B cell (primary cell): ENCODE results near the gene IFNA13. TPM values are rescaled to one million over a fixed set of nuclear protein-coding genes. Genes with fewer than 3 reads are reported as not detected.

Experiments used
- ATAC-seq: fragments of 200-7000 bp; cut with Tn5 transposase; one replicate; pipeline ENCODE4 v1.10.0; 2021; ENCODE audit warnings: low read depth, mild to moderate bottlenecking, moderate number of reproducible peaks, moderate library complexity
- CTCF ChIA-PET: fragments of 350-600 bp; sonication (Branson Sonifier 250); formaldehyde crosslinking; loops from one replicate; lab custom pipeline; 2021; ENCODE audit warnings: antibody characterized with exemption, inconsistent platforms; lab: Charles Lee
- POLR2A ChIA-PET: fragments of 350-600 bp; sonication (Branson Sonifier 250); formaldehyde crosslinking; loops from one replicate; lab custom pipeline; 2021; ENCODE audit warnings: antibody characterized with exemption; lab: Charles Lee
- DNase-seq: peaks from one replicate; pipeline ENCODE4 v3.0.0; 2013
- H2AFZ ChIP-seq: 2 replicates; pipeline ENCODE4 v1.6.1; 2012; ENCODE audit warnings: mild to moderate bottlenecking, low read depth, low read length; ENCODE audit not compliant: insufficient read depth, poor library complexity, severe bottlenecking
- H3K27ac ChIP-seq, 2 donors: 1 replicate in 1 of 2; 2 replicates in 1 of 2; pipeline ENCODE4 v1.5.1; 2012 to 2013; ENCODE audit warnings: low read length in 2 of 2, mild to moderate bottlenecking in 2 of 2, moderate library complexity in 1 of 2
- H3K27me3 ChIP-seq, 4 experiments: fragments of 200-600 bp in 1 of 4; sonication (generic) in 1 of 4; replicated peaks in 1 of 4; 1 replicate in 2 of 4; 2 replicates in 2 of 4; pipeline versions ENCODE4 v1.6.1 to v1.7.0; 2013 to 2016; ENCODE audit warnings: low read length in 3 of 4, mild to moderate bottlenecking in 2 of 4, mixed read lengths in 1 of 4, moderate library complexity in 1 of 4; ENCODE audit not compliant: insufficient read depth in 4 of 4, control insufficient read depth in 3 of 4; ENCODE audit errors: control extremely low read depth in 1 of 4
- H3K36me3 ChIP-seq, 2 experiments: replicated peaks in 1 of 2; 1 replicate in 1 of 2; 2 replicates in 1 of 2; pipeline versions ENCODE4 v1.6.1 to v1.7.1; 2013; ENCODE audit warnings: low read length in 1 of 2; ENCODE audit not compliant: insufficient read depth in 2 of 2, control insufficient read depth in 1 of 2; ENCODE audit errors: control extremely low read depth in 1 of 2, extremely low read depth in 1 of 2
- H3K4me1 ChIP-seq, 2 donors: fragments of 200-600 bp in 1 of 2; sonication (generic) in 1 of 2; 1 replicate in 1 of 2; 2 replicates in 1 of 2; pipeline versions ENCODE4 v1.5.1 to v1.6.1; 2013 to 2017; ENCODE audit warnings: low read length in 2 of 2; ENCODE audit not compliant: control insufficient read depth in 2 of 2, insufficient read depth in 2 of 2
- H3K4me2 ChIP-seq: replicated peaks from 2 replicates; pipeline ENCODE3; 2012; ENCODE audit warnings: mild to moderate bottlenecking, low read depth, low read length; ENCODE audit not compliant: poor library complexity, severe bottlenecking
- H3K4me3 ChIP-seq, 5 experiments: fragments of 200-600 bp in 1 of 5; sonication (generic) in 1 of 5; 1 replicate in 3 of 5; 2 replicates in 2 of 5; pipeline versions ENCODE4 v1.5.1 to v1.7.0; 2011 to 2016; ENCODE audit warnings: low read length in 4 of 5, mild to moderate bottlenecking in 4 of 5, low read depth in 2 of 5, control low read depth in 1 of 5, moderate library complexity in 1 of 5; ENCODE audit not compliant: insufficient read depth in 1 of 5; ENCODE audit errors: control extremely low read depth in 1 of 5, extremely low read depth in 1 of 5
- H3K79me2 ChIP-seq: fragments of 200-600 bp; sonication (generic); one replicate; pipeline ENCODE4 v1.6.0; 2016; ENCODE audit warnings: low read length; ENCODE audit not compliant: control insufficient read depth, insufficient read depth
- H3K9ac ChIP-seq: fragments of 200-600 bp; sonication (generic); 2 replicates; pipeline ENCODE4 v1.6.1; 2017; ENCODE audit warnings: mild to moderate bottlenecking, low read length, moderate library complexity
- H3K9me3 ChIP-seq, 3 donors: one replicate each; pipeline versions ENCODE4 v1.6.1 to v1.7.1; 2013; ENCODE audit warnings: low read length in 2 of 3; ENCODE audit not compliant: control insufficient read depth in 2 of 3, insufficient read depth in 1 of 3; ENCODE audit errors: control extremely low read depth in 1 of 3
- H4K20me1 ChIP-seq: 2 replicates; pipeline ENCODE4 v1.6.0; 2012; ENCODE audit warnings: mild to moderate bottlenecking, low read length; ENCODE audit not compliant: insufficient read depth, control insufficient read depth, poor library complexity, severe bottlenecking
- H3K27ac Mint-ChIP-seq: one replicate; pipeline ENCODE4 v1.8.0; 2021; ENCODE audit warnings: mixed read lengths
- H3K27me3 Mint-ChIP-seq: one replicate; pipeline ENCODE4 v1.8.0; 2021; ENCODE audit warnings: mixed read lengths
- H3K4me1 Mint-ChIP-seq: one replicate; pipeline ENCODE4 v1.8.0; 2021; ENCODE audit warnings: mixed read lengths
- H3K4me3 Mint-ChIP-seq: one replicate; pipeline ENCODE4 v1.8.0; 2021; ENCODE audit warnings: mixed read lengths
- H3K9me3 Mint-ChIP-seq: one replicate; pipeline ENCODE4 v1.8.0; 2022; ENCODE audit warnings: mixed read lengths; ENCODE audit not compliant: insufficient read depth
- CTCF ChIP-seq: fragments of 200-600 bp; IDR thresholded peaks from one replicate; pipeline ENCODE4 v1.8.0; 2022; ENCODE audit warnings: antibody characterized with exemption, mild to moderate bottlenecking
- EZH2 ChIP-seq: IDR thresholded peaks from 2 replicates; pipeline ENCODE4 v1.6.1; 2012; ENCODE audit warnings: borderline replicate concordance, low read depth, mild to moderate bottlenecking, moderate library complexity, low read length; ENCODE audit not compliant: insufficient read depth, poor library complexity, severe bottlenecking
- WGBS: methylation state at CpG from one replicate; pipeline ENCODE4 v1.1.5; 2013; ENCODE audit warnings: missing lambda C conversion rate; ENCODE audit not compliant: insufficient coverage; 5-methylcytosine and 5-hydroxymethylcytosine counted together
- intact Hi-C: fragments of 100-400 bp; cut with micrococcal nuclease; formaldehyde crosslinking; loops from one replicate; pipeline ENCODE4 v1.10.0; 2022
- polyA plus RNA-seq: library from polyadenylated mRNA; depleted of rRNA; stranded (reverse); fragments of >200 nt; gene quantifications from 2 replicates; pipeline ENCODE4 v1.2.3, GENCODE V29; 2012
- total RNA-seq, 2 donors: library from RNA; stranded (reverse); fragments of 120-200 nt in 1 of 2; gene quantifications; 1 replicate in 1 of 2; 2 replicates in 1 of 2; pipeline versions ENCODE4 v1.2.3 to v1.2.4, GENCODE V29; 2013 to 2022

IFNA13 gene
- total and polyA plus RNA-seq, 2 donors (not counting 1 experiment from before 2014, with no cell fraction given): not detected

- no peak overlapping the region for H3K4me3 Mint-ChIP-seq
- H3K9me3 ChIP-seq: no peaks in the 10 kb centered on the region
- peaks cover 26% of the 10 kb centered on the region for H3K27me3 Mint-ChIP-seq
- H3K9me3 Mint-ChIP-seq: no peaks in the 10 kb centered on the region
- POLR2A ChIA-PET: no interaction called here
- H3K36me3 ChIP-seq: no peaks in the 10 kb centered on the region
- no peak overlapping the region for H3K4me2 ChIP-seq
- H3K27me3 ChIP-seq: peaks cover 0 to 8% (median 2%) of the 10 kb centered on the region in 4 experiments
- H2AFZ ChIP-seq: no peak overlapping the region
- ATAC-seq (no peak), DNase-seq (no peak)
- H3K9ac ChIP-seq: no peak overlapping the region
- H3K27ac ChIP-seq: no peak overlapping the region
- CTCF ChIA-PET: interaction anchor here (1.0 kb wide), 1 partner anchor 32 kb away, joined by 3 read pairs; no protein-coding TSS in a partner anchor
- no peaks in the 10 kb centered on the region for H4K20me1 ChIP-seq
- 100% methylated on average over 1 of the region's 8 CpGs for WGBS
- peaks cover 12% of the 10 kb centered on the region for H3K4me1 Mint-ChIP-seq
- intact Hi-C loops: no loop called here
- H3K4me3 ChIP-seq: no peak overlapping the region
- H3K27ac Mint-ChIP-seq: no peak overlapping the region
- peaks cover 8 to 9% of the 10 kb centered on the region in 2 donors for H3K4me1 ChIP-seq
- no peaks in the 10 kb centered on the region for H3K79me2 ChIP-seq
- TF ChIP-seq CTCF: no peak
- TF ChIP-seq EZH2: no peak
Observed at GRCh38 chr9:21362287-21362686, 5.6 kb downstream of the IFNA13 start.

- no peak overlapping the region for H3K4me3 Mint-ChIP-seq
- no peak overlapping the region for H3K9ac ChIP-seq
- no peaks in the 10 kb centered on the region for H3K27me3 ChIP-seq
- no peak overlapping the region for H3K27ac ChIP-seq
- TF ChIP-seq EZH2 (no peak), CTCF (no peak)
- no peaks in the 10 kb centered on the region for H3K36me3 ChIP-seq
- 36% methylated on average over 3 of the region's 7 CpGs for WGBS
- H3K9me3 Mint-ChIP-seq: peaks cover 5% of the 10 kb centered on the region
- no peak overlapping the region for H2AFZ ChIP-seq
- DNase-seq (peak; percentile 45), ATAC-seq (no peak)
- H3K79me2 ChIP-seq: no peaks in the 10 kb centered on the region
- peak overlapping the region in 1 of 5 experiments; percentile 8 for H3K4me3 ChIP-seq
- H4K20me1 ChIP-seq: no peaks in the 10 kb centered on the region
- peaks cover 0 to 4% (median 0%) of the 10 kb centered on the region in 3 donors for H3K9me3 ChIP-seq
- ChIA-PET POLR2A (no interaction called here), CTCF (no interaction called here)
- peaks cover 12% of the 10 kb centered on the region for H3K27me3 Mint-ChIP-seq
- intact Hi-C loops: no loop called here
- peaks cover 11% of the 10 kb centered on the region for H3K4me1 Mint-ChIP-seq
- H3K27ac Mint-ChIP-seq: no peak overlapping the region
- peak overlapping the region; percentile 34 for H3K4me2 ChIP-seq
- H3K4me1 ChIP-seq: peaks cover 8% of the 10 kb centered on the region in 2 donors
Observed at GRCh38 chr9:21357479-21358460, 10.1 kb downstream of the IFNA13 start.
